Tibial nerve (tissue), 4 donors: ENCODE measurements around the gene ARMH1. TPM values are rescaled to one million over a fixed set of nuclear protein-coding genes. Genes with fewer than 3 reads are reported as not detected.

Source experiments
- DNase-seq, 2 donors: peaks; one replicate each; pipeline ENCODE4 v3.0.0-alpha.2; 2019; ENCODE audit warnings: low spot score in 2 of 2
- H3K27ac ChIP-seq, 4 donors: fragments of 200-600 bp; sonication (generic) in 3 of 4; one replicate each; pipeline ENCODE4 v1.5.1; 2017 to 2019; ENCODE audit warnings: mild to moderate bottlenecking in 1 of 4
- H3K27me3 ChIP-seq, 2 donors: fragments of 200-600 bp; sonication (generic) in 1 of 2; one replicate each; pipeline versions ENCODE4 v1.5.1 to v1.6.0; 2017 to 2019
- H3K36me3 ChIP-seq, 3 donors: fragments of 200-600 bp; sonication (generic); one replicate each; pipeline ENCODE4 v1.5.1; 2018 to 2019
- H3K4me1 ChIP-seq, 4 donors: fragments of 200-600 bp; sonication (generic) in 3 of 4; one replicate each; pipeline ENCODE4 v1.5.1; 2017 to 2019
- H3K4me3 ChIP-seq, 4 donors: fragments of 200-600 bp; sonication (generic) in 3 of 4; one replicate each; pipeline ENCODE4 v1.5.1; 2017 to 2019; ENCODE audit warnings: mild to moderate bottlenecking in 1 of 4, moderate library complexity in 1 of 4
- H3K9me3 ChIP-seq, 4 donors: fragments of 200-600 bp; sonication (generic) in 3 of 4; one replicate each; pipeline ENCODE4 v1.5.1; 2017 to 2019
- EP300 ChIP-seq, 2 donors: sonication (generic); formaldehyde crosslinking; IDR thresholded peaks; one replicate each; pipeline ENCODE4 v1.6.1; 2017; ENCODE audit warnings: antibody characterized with exemption in 2 of 2, mild to moderate bottlenecking in 1 of 2
- POLR2A ChIP-seq, 2 donors: fragments of 450-650 bp; IDR thresholded peaks; one replicate each; pipeline ENCODE4 v1.6.1; 2017; ENCODE audit warnings: antibody characterized with exemption in 2 of 2, mild to moderate bottlenecking in 2 of 2, moderate library complexity in 2 of 2
- WGBS, 2 donors: methylation state at CpG; one replicate each; pipeline ENCODE4 v1.1.5; 2018; 5-methylcytosine and 5-hydroxymethylcytosine counted together
- total RNA-seq, 4 donors: library from RNA; depleted of rRNA; stranded (reverse); fragments of >200 nt; gene quantifications; one replicate each; pipeline ENCODE4 v1.1.0, GENCODE V29; 2016
- TF ChIP-seq, protein P1 (sequence below), 5 experiments: fragments of 200-600 bp in 3 of 5; fragments of 450-650 bp in 2 of 5; sonication (generic) in 3 of 5; IDR thresholded peaks; one replicate each; pipeline ENCODE4 v1.5.1; 2016 to 2019; ENCODE audit warnings: antibody characterized with exemption in 5 of 5, mild to moderate bottlenecking in 3 of 5, moderate library complexity in 2 of 5

Gene ARMH1
- total RNA-seq, 4 donors from 2014 or later, result 0.66 to 7.1 (median 2.9) TPM

DNA sequence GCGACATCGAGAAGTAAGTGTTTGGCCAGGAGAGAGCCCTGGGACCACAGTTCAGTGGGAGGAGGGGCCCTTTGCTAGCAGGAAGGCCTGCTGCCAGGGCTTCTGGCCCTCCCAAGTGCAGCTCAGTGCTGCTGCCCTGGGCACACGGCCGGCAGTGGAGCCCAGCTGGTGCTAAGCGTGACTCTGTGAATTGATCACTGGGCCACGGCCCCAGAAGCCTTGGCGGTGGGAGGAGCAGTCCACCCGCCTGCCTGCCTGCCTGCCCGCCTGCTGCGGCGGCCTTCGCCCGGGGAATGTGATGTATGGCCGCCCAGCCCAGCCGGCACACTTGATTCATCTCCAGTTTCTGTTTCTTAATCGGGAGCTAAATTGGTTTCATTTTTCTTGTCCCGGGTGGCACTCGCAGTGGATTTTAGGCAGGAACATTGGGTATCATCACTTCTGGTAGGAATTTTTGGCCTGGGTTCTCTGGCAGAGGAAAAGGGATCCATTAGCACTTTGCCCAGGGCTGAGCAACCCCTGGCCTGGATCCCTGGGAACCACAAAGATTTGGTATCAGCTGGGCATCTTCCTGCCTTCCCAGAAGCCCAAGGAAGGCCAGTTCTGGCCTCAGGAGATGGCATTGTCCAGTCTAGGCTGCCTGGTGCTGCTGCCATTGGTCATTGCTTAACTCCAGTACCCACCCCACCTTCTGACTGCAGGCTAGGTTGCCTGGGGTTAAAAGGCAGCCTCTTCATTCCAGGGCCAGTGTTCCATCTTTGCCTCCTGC lies 28.9 kb upstream of the ARMH1 start:
- DNase-seq, result no peak
- Histone ChIP-seq H3K4me3 (no peak overlapping the region), H3K27ac (peak overlapping the region in 2 of 4 donors; percentile 29 to 72), H3K4me1 (peaks cover 0 to 35% (median 0%) of the 10 kb centered on the region in 4 donors), H3K36me3 (peaks cover 0 to 100% (median 13%) of the 10 kb centered on the region in 3 donors), H3K27me3 (no peaks in the 10 kb centered on the region), H3K9me3 (no peaks in the 10 kb centered on the region)
- WGBS, 2 donors, result 73 to 79% methylated on average over 15 to 18 of the region's 18 CpGs
- TF ChIP-seq, protein P1, sequence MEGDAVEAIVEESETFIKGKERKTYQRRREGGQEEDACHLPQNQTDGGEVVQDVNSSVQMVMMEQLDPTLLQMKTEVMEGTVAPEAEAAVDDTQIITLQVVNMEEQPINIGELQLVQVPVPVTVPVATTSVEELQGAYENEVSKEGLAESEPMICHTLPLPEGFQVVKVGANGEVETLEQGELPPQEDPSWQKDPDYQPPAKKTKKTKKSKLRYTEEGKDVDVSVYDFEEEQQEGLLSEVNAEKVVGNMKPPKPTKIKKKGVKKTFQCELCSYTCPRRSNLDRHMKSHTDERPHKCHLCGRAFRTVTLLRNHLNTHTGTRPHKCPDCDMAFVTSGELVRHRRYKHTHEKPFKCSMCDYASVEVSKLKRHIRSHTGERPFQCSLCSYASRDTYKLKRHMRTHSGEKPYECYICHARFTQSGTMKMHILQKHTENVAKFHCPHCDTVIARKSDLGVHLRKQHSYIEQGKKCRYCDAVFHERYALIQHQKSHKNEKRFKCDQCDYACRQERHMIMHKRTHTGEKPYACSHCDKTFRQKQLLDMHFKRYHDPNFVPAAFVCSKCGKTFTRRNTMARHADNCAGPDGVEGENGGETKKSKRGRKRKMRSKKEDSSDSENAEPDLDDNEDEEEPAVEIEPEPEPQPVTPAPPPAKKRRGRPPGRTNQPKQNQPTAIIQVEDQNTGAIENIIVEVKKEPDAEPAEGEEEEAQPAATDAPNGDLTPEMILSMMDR (IDR thresholded peaks at IDR 0.05), result no peak
- TF ChIP-seq EP300 (IDR thresholded peaks at IDR 0.05), result no peak
- no peak for TF ChIP-seq POLR2A (IDR thresholded peaks at IDR 0.05)

DNA sequence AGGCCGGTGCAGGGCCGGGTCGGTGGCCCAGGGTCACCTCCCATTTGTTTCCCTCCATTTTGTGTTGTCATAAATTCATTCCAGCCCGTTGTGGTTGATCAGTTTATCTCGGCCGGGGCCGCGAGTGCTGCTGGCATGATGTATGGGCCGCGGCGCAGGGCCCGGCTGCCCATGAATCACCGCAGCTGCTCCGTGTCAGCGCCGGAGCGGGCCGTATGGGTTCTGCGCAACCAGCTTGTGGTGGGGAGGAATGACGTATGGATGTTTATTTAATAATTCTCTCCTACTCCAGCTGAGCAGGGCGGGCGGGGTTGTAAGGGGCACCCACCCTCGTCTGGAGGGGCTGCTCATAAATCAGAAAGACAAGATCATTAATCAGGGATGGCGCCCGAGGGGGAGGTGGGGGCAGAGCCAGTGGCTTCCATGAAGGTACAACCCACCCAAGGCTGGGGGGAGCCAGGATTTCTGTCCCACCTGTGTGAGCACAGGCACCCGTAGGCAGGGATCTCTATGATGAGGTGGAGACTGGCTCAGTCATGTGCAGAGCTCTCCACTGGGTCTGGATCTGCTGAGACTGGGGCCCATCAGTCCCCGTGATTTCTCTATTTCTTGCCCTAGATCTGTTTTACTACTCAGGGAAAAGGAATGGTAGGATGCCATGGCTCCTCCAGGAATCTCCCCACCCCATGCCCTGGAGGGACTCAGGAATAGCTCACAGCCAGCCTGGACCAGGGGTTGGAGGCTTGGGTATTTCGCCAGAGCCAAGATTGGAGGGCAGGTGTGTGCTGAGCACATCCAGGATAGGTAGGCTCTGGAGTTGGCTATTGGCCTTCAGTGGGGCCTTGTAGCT lies 28.0 kb upstream of the ARMH1 start:
- Histone ChIP-seq H3K27ac (peak overlapping the region in 1 of 4 donors; percentile 72), H3K4me1 (peaks cover 0 to 31% (median 0%) of the 10 kb centered on the region in 4 donors), H3K4me3 (no peak overlapping the region)

DNA sequence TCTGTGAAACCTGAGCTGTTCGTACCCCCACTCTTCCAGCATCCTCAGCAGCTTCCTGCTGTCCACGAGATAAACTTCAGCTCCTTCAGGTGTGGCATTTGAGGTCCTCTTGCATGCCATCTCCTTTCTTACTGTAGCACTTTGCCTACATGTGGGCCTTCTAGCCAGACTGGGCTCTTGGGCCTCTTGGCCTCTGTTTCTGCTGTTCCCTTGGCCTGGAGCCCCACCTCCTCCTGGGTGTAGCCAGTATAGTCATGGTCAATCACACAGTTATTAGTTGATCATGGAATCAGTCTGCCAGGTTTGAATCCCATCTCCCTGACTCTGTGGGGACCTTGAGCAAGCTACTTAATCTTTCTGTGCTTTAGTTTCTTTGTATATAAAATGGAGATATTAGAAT lies 26.6 kb upstream of the ARMH1 start:
- no peak overlapping the region for H3K4me3 ChIP-seq
- H3K27ac ChIP-seq, result no peak overlapping the region
- H3K36me3 ChIP-seq, result peaks cover 0 to 94% (median 0%) of the 10 kb centered on the region in 3 donors

More for the DNA sequence above, 28.0 kb upstream of the ARMH1 start:
- DNase-seq, result no peak
- peaks cover 0 to 100% (median 6%) of the 10 kb centered on the region in 3 donors for H3K36me3 ChIP-seq
- no peaks in the 10 kb centered on the region for H3K9me3 ChIP-seq
- no peaks in the 10 kb centered on the region for H3K27me3 ChIP-seq
- 89 to 91% methylated on average over 17 to 28 of the region's 28 CpGs for WGBS, 2 donors
- TF ChIP-seq POLR2A (IDR thresholded peaks at IDR 0.05) (no peak), EP300 (IDR thresholded peaks at IDR 0.05) (no peak)
- TF ChIP-seq, protein P1 (IDR thresholded peaks at IDR 0.05), result no peak

DNA sequence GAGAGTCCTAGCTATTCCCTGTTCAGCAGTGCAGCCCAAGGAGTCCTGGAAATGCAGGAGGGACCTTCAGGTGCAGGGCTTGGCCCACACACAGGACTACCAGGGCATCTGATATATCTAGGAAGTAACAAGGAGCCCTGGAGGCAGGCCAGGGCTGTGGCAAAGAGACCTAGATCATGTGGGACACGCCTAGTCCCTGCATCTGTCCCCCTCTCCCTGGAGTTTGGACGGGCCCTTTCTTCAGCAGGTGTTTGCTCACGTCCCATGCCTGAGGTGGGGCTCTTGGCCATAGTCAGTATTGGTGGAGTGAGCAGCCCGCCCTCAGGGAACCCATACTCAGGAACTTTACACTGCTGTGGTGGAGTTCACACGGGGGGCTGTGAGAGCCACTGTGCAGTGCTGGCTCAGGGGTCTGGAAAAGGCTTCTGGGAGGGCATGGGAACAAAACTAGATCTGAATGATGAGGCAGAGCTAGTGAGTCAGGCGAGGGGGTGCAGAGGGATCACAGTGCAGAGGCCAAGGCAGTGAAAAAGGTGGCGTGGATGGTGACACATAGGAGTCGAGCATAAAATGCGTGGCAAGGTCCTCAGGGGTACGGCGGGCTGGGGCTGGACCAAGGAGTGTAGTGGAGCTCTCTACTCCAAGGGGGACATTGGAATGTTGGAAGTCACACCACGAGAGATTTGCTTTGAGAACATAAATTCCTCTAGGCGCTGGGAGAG lies 25.8 kb upstream of the ARMH1 start:
- H3K27ac ChIP-seq, result no peak overlapping the region
- no peaks in the 10 kb centered on the region for H3K27me3 ChIP-seq
- no peak overlapping the region for H3K4me3 ChIP-seq
- WGBS, 2 donors, result 80% methylated on average over 13 of the region's 13 CpGs
- no peak for DNase-seq
- no peak for TF ChIP-seq POLR2A (IDR thresholded peaks at IDR 0.05)
- TF ChIP-seq, protein P1 (IDR thresholded peaks at IDR 0.05), result no peak
- peaks cover 0 to 92% (median 0%) of the 10 kb centered on the region in 3 donors for H3K36me3 ChIP-seq
- no peaks in the 10 kb centered on the region for H3K9me3 ChIP-seq
- peaks cover 0 to 16% (median 0%) of the 10 kb centered on the region in 4 donors for H3K4me1 ChIP-seq

More for the DNA sequence above, 26.6 kb upstream of the ARMH1 start:
- peaks cover 0 to 23% (median 0%) of the 10 kb centered on the region in 4 donors for H3K4me1 ChIP-seq
- 86 to 89% methylated on average over 2 of the region's 2 CpGs for WGBS, 2 donors
- DNase-seq, result no peak
- H3K9me3 ChIP-seq, result no peaks in the 10 kb centered on the region
- TF ChIP-seq EP300 (IDR thresholded peaks at IDR 0.05), result no peak
- no peak for TF ChIP-seq POLR2A (IDR thresholded peaks at IDR 0.05)
- TF ChIP-seq, protein P1 (IDR thresholded peaks at IDR 0.05), result no peak
- no peaks in the 10 kb centered on the region for H3K27me3 ChIP-seq
